Mesenchymal stem cell (in vitro differentiated cells and primary cell): ENCODE data around the gene KRTAP12-3.
"Not testable (repeated sequence)": the region's sequence is repeated elsewhere in the genome, so short reads cannot be mapped to it uniquely, and the experiment has no call there.

ENCODE experiments used
- DNase-seq: peaks from one replicate; pipeline ENCODE4 v3.0.0-alpha.2; 2013
- H2AFZ ChIP-seq: one replicate; pipeline ENCODE4 v1.6.1; 2013; ENCODE audit warnings: low read depth, mild to moderate bottlenecking, control low read depth, inconsistent platforms, low read length, moderate library complexity
- H2AK5ac ChIP-seq: 2 replicates; pipeline ENCODE4 v1.6.1; 2013; ENCODE audit warnings: low read length, moderate library complexity, mild to moderate bottlenecking, inconsistent platforms; ENCODE audit not compliant: severe bottlenecking
- H2BK120ac ChIP-seq: one replicate; pipeline ENCODE4 v1.6.1; 2013; ENCODE audit warnings: low read depth, mild to moderate bottlenecking, inconsistent platforms, low read length, moderate library complexity
- H2BK12ac ChIP-seq, 2 experiments: one replicate each; pipeline ENCODE4 v1.6.1; 2013; ENCODE audit warnings: inconsistent platforms in 2 of 2, low read length in 2 of 2, mild to moderate bottlenecking in 2 of 2, moderate library complexity in 2 of 2, control low read depth in 1 of 2
- H2BK15ac ChIP-seq: one replicate; pipeline ENCODE4 v1.6.1; 2013; ENCODE audit warnings: mild to moderate bottlenecking, low read depth, inconsistent platforms; ENCODE audit not compliant: poor library complexity, severe bottlenecking
- H2BK5ac ChIP-seq: 2 replicates; pipeline ENCODE4 v1.6.1; 2013; ENCODE audit warnings: low read depth, mild to moderate bottlenecking, low read length, control low read depth, inconsistent platforms; ENCODE audit not compliant: poor library complexity, severe bottlenecking
- H3K14ac ChIP-seq, 2 experiments: one replicate each; pipeline ENCODE4 v1.6.1; 2013; ENCODE audit warnings: inconsistent platforms in 2 of 2, low read length in 2 of 2, control low read depth in 1 of 2, mild to moderate bottlenecking in 1 of 2, moderate library complexity in 1 of 2
- H3K18ac ChIP-seq, 2 experiments: one replicate each; pipeline ENCODE4 v1.6.1; 2013; ENCODE audit warnings: inconsistent platforms in 2 of 2, low read length in 2 of 2, control low read depth in 1 of 2, low read depth in 1 of 2, mild to moderate bottlenecking in 1 of 2
- H3K23ac ChIP-seq, 2 experiments: one replicate each; pipeline ENCODE4 v1.6.1; 2013; ENCODE audit warnings: inconsistent platforms in 2 of 2, low read length in 2 of 2, mild to moderate bottlenecking in 2 of 2, moderate library complexity in 2 of 2, control low read depth in 1 of 2
- H3K27ac ChIP-seq: 2 replicates; pipeline ENCODE4 v1.5.1; 2013; ENCODE audit warnings: mild to moderate bottlenecking, moderate library complexity, low read length, control low read depth, inconsistent platforms; ENCODE audit not compliant: poor library complexity, severe bottlenecking
- H3K27me3 ChIP-seq, 2 experiments: 2 replicates each; pipeline versions ENCODE4 v1.6.1 to v1.7.0; 2013; ENCODE audit warnings: low read length in 2 of 2, mild to moderate bottlenecking in 2 of 2, moderate library complexity in 2 of 2, control low read depth in 1 of 2, inconsistent platforms in 1 of 2; ENCODE audit not compliant: control insufficient read depth in 1 of 2, insufficient read depth in 1 of 2
- H3K36me3 ChIP-seq, 2 experiments: 2 replicates each; pipeline versions ENCODE4 v1.6.1 to v1.7.0; 2013; ENCODE audit warnings: low read length in 2 of 2, control low read depth in 1 of 2, inconsistent platforms in 1 of 2, low read depth in 1 of 2, mild to moderate bottlenecking in 1 of 2; ENCODE audit not compliant: insufficient read depth in 2 of 2, control insufficient read depth in 1 of 2
- H3K4ac ChIP-seq, 2 experiments: one replicate each; pipeline ENCODE4 v1.6.1; 2013; ENCODE audit warnings: inconsistent platforms in 2 of 2, low read length in 2 of 2, mild to moderate bottlenecking in 2 of 2, moderate library complexity in 2 of 2, control low read depth in 1 of 2, low read depth in 1 of 2
- H3K4me1 ChIP-seq: 2 replicates; pipeline ENCODE4 v1.6.1; 2013; ENCODE audit warnings: low read depth, low read length, control low read depth; ENCODE audit not compliant: control insufficient read depth, insufficient read depth
- H3K4me2 ChIP-seq: 2 replicates; pipeline ENCODE4 v1.6.1; 2013; ENCODE audit warnings: low read length, mild to moderate bottlenecking, inconsistent platforms; ENCODE audit not compliant: poor library complexity, severe bottlenecking
- H3K4me3 ChIP-seq, 2 experiments: 2 replicates each; pipeline versions ENCODE4 v1.5.1 to v1.7.0; 2013; ENCODE audit warnings: low read length in 2 of 2, mild to moderate bottlenecking in 2 of 2, control low read depth in 1 of 2, low read depth in 1 of 2; ENCODE audit not compliant: insufficient read depth in 1 of 2
- H3K79me1 ChIP-seq: replicated peaks from 2 replicates; pipeline ENCODE4 v1.6.1; 2013; ENCODE audit warnings: mild to moderate bottlenecking, control low read depth, low read length, inconsistent platforms; ENCODE audit not compliant: poor library complexity, severe bottlenecking
- H3K9ac ChIP-seq: 2 replicates; pipeline ENCODE4 v1.7.0; 2013; ENCODE audit warnings: mild to moderate bottlenecking, low read length, moderate library complexity
- H3K9me3 ChIP-seq: 2 replicates; pipeline ENCODE4 v1.7.0; 2013; ENCODE audit warnings: mild to moderate bottlenecking, low read length; ENCODE audit not compliant: control insufficient read depth
- H4K8ac ChIP-seq: one replicate; pipeline ENCODE4 v1.6.1; 2013; ENCODE audit warnings: inconsistent platforms, mild to moderate bottlenecking, low read length, moderate library complexity
- H4K91ac ChIP-seq: one replicate; pipeline ENCODE4 v1.6.1; 2013; ENCODE audit warnings: mild to moderate bottlenecking, low read length, inconsistent platforms
- WGBS: methylation state at CpG from one replicate; pipeline ENCODE4 v1.1.7; 2013; ENCODE audit warnings: mixed read lengths; 5-methylcytosine and 5-hydroxymethylcytosine counted together

Gene KRTAP12-3

DNA sequence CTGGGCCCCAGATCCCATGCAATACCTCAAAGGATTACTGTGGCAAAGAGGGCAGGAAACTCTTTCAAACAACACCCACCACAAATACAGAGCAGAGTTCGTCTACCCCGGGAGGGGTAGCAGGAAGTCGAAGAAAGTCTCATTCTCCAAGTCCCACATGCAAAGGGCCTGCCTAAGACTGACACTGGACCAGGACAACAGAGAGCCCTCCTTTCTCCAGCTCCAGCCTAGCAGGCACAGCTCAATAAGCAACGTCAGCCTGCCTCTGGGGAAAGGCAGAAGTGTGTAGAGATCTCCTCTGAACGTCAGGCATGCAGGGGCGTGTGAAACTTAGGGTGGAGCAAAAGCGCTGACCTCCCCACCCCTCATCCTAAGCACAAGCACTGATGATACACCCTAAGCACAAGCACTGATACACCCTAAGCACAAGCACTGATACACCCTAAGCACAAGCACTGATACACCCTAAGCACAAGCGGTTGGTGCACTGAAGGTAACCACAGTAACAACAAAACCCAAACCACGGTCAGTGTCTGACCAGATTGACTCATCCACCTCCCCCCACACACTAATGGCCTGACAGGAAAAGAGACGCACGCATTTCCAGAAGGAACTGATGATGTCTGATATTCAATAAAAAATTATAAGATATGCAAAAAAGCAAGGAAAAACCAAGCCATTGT, 1.3 kb downstream of the KRTAP12-3 start:
- no peak for DNase-seq
- WGBS: 66% methylated on average over 9 of the region's 11 CpGs

DNA sequence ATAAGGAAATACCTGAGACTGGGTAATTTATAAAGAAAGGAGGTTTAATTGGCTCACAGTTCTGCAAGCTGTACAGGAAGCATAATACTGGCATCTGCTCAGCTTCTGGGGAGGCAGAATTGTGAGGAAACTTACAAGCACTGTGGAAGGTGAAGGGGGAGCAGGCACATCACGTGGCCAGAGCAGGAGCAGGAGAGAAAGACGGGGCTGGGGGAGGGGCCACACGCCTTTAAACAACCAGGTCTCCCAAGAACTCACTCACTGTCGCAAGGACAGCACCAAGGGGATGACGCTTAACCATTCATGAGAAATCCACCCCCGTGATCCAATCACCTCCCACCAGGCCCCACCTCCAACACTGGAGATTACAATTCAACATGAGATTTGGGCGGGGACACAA, 3.8 kb downstream of the KRTAP12-3 start:
- not testable (repeated sequence) for H3K4me3 ChIP-seq, H2AK5ac ChIP-seq, H3K23ac ChIP-seq, H3K79me1 ChIP-seq, H3K27ac ChIP-seq, H2BK120ac ChIP-seq, DNase-seq, H2BK12ac ChIP-seq, H4K8ac ChIP-seq, H4K91ac ChIP-seq, H3K18ac ChIP-seq, H3K9ac ChIP-seq, H2BK15ac ChIP-seq, H3K27me3 ChIP-seq, H3K4me2 ChIP-seq, H3K4me1 ChIP-seq, H3K14ac ChIP-seq, H3K4ac ChIP-seq, H3K36me3 ChIP-seq, H2AFZ ChIP-seq, H2BK5ac ChIP-seq
- WGBS: 57% methylated on average over 4 of the region's 7 CpGs
- peaks cover 13% of the 10 kb centered on the region for H3K9me3 ChIP-seq

More for the DNA sequence above, 1.3 kb downstream of the KRTAP12-3 start:
- Histone ChIP-seq H2BK15ac (no peak overlapping the region), H3K27me3 (no peaks in the 10 kb centered on the region), H3K18ac (no peak overlapping the region), H3K14ac (no peak overlapping the region), H2BK12ac (no peak overlapping the region), H3K4me1 (peaks cover 2% of the 10 kb centered on the region), H4K8ac (no peak overlapping the region), H3K4me2 (no peak overlapping the region), H3K4ac (no peak overlapping the region), H3K27ac (no peak overlapping the region), H3K36me3 (no peaks in the 10 kb centered on the region), H2AFZ (no peak overlapping the region), H2BK120ac (no peak overlapping the region), H2BK5ac (no peak overlapping the region), H4K91ac (peak overlapping the region; percentile 15), H3K23ac (no peak overlapping the region), H3K9me3 (peaks cover 14% of the 10 kb centered on the region), H2AK5ac (no peak overlapping the region), H3K79me1 (no peaks in the 10 kb centered on the region), H3K4me3 (no peak overlapping the region), H3K9ac (no peak overlapping the region)

DNA sequence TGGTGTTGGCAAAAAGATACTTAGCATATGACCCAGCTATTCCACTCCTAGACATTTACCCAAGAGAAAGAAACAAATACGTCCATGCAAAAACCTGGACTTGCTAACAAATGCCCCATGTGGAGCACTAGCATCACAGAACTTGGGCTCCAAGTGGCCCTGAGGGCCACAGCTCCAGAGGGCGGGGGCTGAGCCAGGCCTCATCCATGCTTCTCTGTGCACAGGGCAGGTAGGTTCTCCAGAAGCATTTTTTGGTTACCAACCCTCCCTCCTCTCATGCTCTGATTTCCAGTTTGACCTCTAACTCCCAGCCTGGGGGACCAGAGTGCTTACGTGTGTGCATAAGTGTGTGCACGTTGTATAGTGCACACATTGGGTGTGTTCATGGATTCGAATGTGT, 7.0 kb downstream of the KRTAP12-3 start:
- H4K8ac ChIP-seq: no peak overlapping the region
- no peak overlapping the region for H3K23ac ChIP-seq
- no peak overlapping the region for H3K4me2 ChIP-seq
- no peak overlapping the region for H2BK5ac ChIP-seq
- H3K27me3 ChIP-seq: no peaks in the 10 kb centered on the region
- no peak overlapping the region for H2BK12ac ChIP-seq
- H3K9ac ChIP-seq: no peak overlapping the region
- peaks cover 25% of the 10 kb centered on the region for H3K9me3 ChIP-seq
- no peak overlapping the region for H4K91ac ChIP-seq
- DNase-seq: no peak
- H3K4me3 ChIP-seq: no peak overlapping the region
- no peak overlapping the region for H3K14ac ChIP-seq
- no peak overlapping the region for H3K27ac ChIP-seq
- no peaks in the 10 kb centered on the region for H3K4me1 ChIP-seq
- H3K18ac ChIP-seq: no peak overlapping the region
- 82% methylated on average over 5 of the region's 5 CpGs for WGBS
- H2AK5ac ChIP-seq: no peak overlapping the region
- H3K4ac ChIP-seq: no peak overlapping the region
- H3K36me3 ChIP-seq: no peaks in the 10 kb centered on the region
- H2AFZ ChIP-seq: no peak overlapping the region
- H2BK15ac ChIP-seq: no peak overlapping the region
- no peak overlapping the region for H2BK120ac ChIP-seq
- H3K79me1 ChIP-seq: no peaks in the 10 kb centered on the region

DNA sequence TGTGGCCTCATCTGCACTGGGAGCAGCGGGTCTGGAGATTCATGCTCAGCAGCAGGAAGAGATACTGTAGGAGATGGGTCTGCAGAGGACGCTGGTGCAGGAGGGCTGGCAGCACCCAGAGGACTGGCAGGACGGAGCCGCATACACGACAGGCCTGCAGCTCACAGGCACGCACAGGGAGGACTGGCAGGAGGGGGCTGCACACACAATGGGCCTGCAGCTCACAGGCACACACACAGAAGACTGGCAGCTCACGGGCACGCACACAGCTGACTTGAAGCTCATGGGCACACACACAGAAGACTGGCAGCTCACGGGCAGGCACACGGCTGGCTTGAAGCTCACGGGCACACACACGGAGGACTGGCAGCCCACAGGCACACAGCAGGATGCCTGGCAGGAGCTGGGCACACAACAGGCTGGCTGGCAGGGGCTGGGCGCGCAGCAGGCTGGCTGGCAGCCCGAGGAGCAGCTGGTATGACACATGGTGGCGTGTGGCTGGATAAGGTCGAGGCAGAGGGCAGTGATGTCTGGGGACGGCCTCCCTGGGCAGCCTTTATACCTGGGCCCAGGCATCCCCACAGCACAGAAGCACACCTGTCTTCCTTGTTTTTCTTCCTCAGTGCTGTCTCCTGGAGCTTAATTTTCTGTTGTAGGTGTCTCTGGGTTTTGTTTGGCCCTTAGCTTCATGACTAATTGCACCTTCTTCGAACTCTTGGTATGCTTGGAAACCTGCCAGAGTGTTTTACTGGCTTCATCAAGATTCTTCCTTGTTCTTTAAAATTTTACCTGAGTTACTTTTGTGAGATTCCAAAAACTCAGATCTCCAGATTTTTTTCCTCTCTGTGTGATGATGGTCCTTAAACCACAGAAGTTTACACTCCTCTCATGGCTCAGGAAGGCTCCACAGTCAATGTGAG, 8.9 kb downstream of the KRTAP12-3 start, which contains the start of gene KRTAP12-2:
KRTAP12-2 (minus strand) TSS at position 527 of the 920 bp plus-strand sequence; CDS start at position 486, 41 bp downstream.
- H3K27ac ChIP-seq: no peak within 1 kb of the TSS
- no peak within 1 kb of the TSS for H2BK5ac ChIP-seq
- no peak within 1 kb of the TSS for H2BK15ac ChIP-seq
- no peak within 1 kb of the TSS for H2BK12ac ChIP-seq
- no peak within 1 kb of the TSS for H3K4me3 ChIP-seq
- no peaks in the 10 kb centered on the region for H3K27me3 ChIP-seq
- H3K18ac ChIP-seq: no peak within 1 kb of the TSS
- 64% methylated on average over 16 of the region's 19 CpGs for WGBS
- no peak within 1 kb of the TSS for H2AK5ac ChIP-seq
- H3K4me1 ChIP-seq: no peaks in the 10 kb centered on the region
- no peak within 1 kb of the TSS for H3K9ac ChIP-seq
- no peak within 1 kb of the TSS for H2AFZ ChIP-seq
- H3K14ac ChIP-seq: no peak within 1 kb of the TSS
- peaks cover 38% of the 10 kb centered on the region for H3K9me3 ChIP-seq
- no peaks in the 10 kb centered on the region for H3K36me3 ChIP-seq
- H3K23ac ChIP-seq: no peak within 1 kb of the TSS
- H4K8ac ChIP-seq: no peak within 1 kb of the TSS
- no peak within 1 kb of the TSS for H2BK120ac ChIP-seq
- H3K4me2 ChIP-seq: no peak within 1 kb of the TSS
- no peak within 1 kb of the TSS for H3K4ac ChIP-seq
- H4K91ac ChIP-seq: no peak within 1 kb of the TSS
- H3K79me1 ChIP-seq: no peaks in the 10 kb centered on the region
- DNase-seq: no peak
